ENCODE data around the gene LEMD3. TPM values are rescaled to one million over a fixed set of nuclear protein-coding genes. Genes with fewer than 3 reads are reported as not detected.
A peak's percentile ranks its signal among the peaks of the same experiment; 100 is the strongest.

Gene LEMD3
- total RNA-seq, result 30.8 TPM

DNA sequence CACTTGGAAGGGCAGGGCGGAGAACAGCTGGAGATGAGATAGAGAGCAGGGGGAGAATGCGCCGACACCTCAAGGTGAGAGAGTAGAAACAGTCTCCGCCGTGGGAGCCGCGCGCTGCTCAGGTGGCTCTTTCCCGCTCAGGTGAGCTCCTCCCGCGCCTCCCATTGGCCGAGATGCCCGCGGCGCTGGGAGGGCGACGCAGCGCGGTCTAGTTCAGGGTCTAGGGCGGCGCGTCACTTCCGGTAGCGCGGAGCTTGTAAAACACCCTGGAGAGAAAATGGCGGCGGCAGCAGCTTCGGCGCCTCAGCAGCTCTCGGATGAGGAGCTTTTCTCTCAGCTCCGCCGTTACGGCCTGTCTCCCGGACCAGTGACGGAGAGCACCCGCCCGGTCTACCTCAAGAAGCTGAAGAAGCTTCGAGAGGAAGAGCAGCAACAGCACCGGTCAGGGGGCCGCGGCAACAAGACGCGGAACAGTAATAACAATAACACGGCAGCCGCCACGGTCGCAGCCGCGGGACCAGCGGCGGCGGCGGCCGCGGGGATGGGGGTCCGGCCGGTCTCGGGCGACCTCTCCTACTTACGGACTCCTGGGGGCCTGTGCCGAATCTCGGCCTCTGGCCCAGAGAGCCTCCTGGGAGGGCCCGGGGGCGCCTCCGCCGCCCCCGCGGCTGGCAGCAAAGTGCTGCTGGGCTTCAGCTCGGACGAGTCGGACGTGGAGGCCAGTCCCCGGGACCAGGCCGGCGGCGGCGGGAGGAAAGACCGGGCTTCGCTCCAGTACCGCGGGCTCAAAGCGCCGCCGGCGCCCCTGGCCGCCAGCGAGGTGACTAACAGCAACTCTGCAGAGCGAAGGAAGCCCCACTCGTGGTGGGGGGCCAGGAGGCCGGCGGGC lies at the start of gene LEMD3:
Gene LEMD3 (plus strand): TSS at position 264 of the 889 bp plus-strand sequence. CDS start 14 bp downstream, at position 278.
- peak within 1 kb of the TSS; percentile 96 to 99 (median 96) for H3K4me3 ChIP-seq (ENCODE audit: low read length in 3 of 3)
- no peaks in the 10 kb centered on the region for H3K36me3 ChIP-seq (ENCODE audit: control insufficient read depth in 3 of 3, insufficient read depth in 3 of 3, low read length in 3 of 3)
- H3K4me1 ChIP-seq (ENCODE audit: control insufficient read depth in 3 of 3, insufficient read depth in 3 of 3, low read length in 3 of 3), result peaks cover 23 to 38% (median 31%) of the 10 kb centered on the region in 3 donors
- H3K9ac ChIP-seq (ENCODE audit: low read depth in 1 of 3, low read length in 3 of 3), result peak within 1 kb of the TSS; percentile 88 to 98 (median 94)
- peaks cover 0 to 6% (median 4%) of the 10 kb centered on the region in 3 donors for H3K27me3 ChIP-seq (ENCODE audit: control insufficient read depth in 3 of 3, insufficient read depth in 3 of 3, low read length in 3 of 3)
- H3K27ac ChIP-seq (ENCODE audit: low read depth, low read length), result peak within 1 kb of the TSS; percentile 96
- H3K9me3 ChIP-seq (ENCODE audit: control insufficient read depth in 3 of 3, low read length in 3 of 3), result no peaks in the 10 kb centered on the region

DNA sequence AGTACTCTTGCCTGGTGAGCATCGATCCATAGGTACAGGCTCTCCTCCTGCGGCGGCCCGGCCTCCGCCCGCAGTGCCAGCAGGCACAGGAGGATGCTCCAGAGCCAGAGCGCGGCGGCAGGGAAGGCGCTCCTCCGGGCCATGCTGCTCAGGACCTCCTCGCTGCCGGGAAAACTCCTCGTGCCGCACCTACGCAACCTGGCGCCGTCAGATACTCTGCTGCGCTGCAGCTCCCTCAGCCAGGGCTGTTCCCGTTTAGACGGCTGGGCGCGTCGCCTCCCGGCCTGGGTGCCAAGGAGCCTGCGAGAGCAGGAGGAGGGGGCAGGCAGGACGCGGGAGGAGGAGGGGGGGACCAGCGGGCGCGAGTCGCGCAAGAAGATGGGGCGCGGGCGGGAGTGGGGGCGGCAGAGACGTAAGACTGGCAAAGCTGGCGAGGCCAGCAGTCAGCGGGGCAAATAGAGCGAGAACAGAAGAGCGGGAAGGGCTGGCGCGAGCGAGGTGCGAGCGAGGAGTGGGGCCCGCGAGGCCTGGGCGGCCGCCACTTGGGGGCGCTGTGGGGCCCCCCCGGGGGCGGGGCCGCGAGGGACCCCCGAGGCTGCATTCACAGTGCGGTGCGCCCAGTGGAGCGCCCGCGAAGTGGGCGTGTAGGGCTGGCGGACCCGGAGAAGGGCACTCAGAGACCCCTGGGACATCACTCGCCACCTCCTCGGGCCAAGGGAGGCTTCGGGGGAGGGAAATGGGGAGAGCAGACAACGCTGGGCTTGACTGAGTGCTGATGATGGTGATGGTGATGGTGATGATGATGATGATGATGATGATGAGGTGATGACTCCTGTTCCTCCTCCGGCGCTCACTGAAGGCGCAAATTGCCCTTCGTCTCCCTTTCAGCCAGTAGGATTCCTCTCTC lies 48.1 kb upstream of the LEMD3 start, which contains the start of gene WIF1:
Gene WIF1 (minus strand): TSS at position 257 of the 907 bp plus-strand sequence. CDS start 114 bp downstream, at position 143.
- Histone ChIP-seq H3K27ac (ENCODE audit: low read depth, low read length) (no peak within 1 kb of the TSS), H3K4me3 (ENCODE audit: low read length in 3 of 3) (no peak within 1 kb of the TSS), H3K36me3 (ENCODE audit: control insufficient read depth in 3 of 3, insufficient read depth in 3 of 3, low read length in 3 of 3) (no peaks in the 10 kb centered on the region), H3K4me1 (ENCODE audit: control insufficient read depth in 3 of 3, insufficient read depth in 3 of 3, low read length in 3 of 3) (peaks cover 0 to 7% (median 6%) of the 10 kb centered on the region in 3 donors), H3K9me3 (ENCODE audit: control insufficient read depth in 3 of 3, low read length in 3 of 3) (no peaks in the 10 kb centered on the region), H3K27me3 (ENCODE audit: control insufficient read depth in 3 of 3, insufficient read depth in 3 of 3, low read length in 3 of 3) (peaks cover 39 to 55% (median 52%) of the 10 kb centered on the region in 3 donors), H3K9ac (ENCODE audit: low read depth in 1 of 3, low read length in 3 of 3) (no peak within 1 kb of the TSS)

DNA sequence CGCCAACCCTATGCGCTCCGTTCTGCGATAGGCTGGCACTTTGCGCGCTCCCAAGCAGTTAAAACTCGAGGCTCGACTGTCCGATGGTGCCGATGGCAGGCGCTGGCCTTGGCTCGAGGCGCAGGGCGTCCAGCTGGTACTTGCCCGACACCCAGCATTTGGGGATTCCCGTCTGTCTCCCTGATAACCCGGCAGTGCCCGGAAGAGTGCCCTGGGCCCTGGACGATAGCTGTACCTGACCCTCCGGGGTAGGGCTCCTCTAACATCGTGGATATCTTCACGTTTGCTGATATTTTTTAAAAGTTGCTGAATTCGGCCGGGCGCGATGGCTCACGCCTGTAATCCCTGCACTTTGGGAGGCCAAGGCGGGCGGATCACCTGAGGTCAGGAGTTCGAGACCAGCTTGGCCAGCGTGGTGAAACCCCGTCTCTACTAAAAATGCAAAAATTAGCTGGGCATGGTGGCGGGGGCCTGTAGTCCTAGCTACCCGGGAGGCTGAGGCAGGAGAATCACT lies 47.4 kb upstream of the LEMD3 start:
- Histone ChIP-seq H3K27me3 (ENCODE audit: control insufficient read depth in 3 of 3, insufficient read depth in 3 of 3, low read length in 3 of 3) (peaks cover 39 to 55% (median 52%) of the 10 kb centered on the region in 3 donors), H3K36me3 (ENCODE audit: control insufficient read depth in 3 of 3, insufficient read depth in 3 of 3, low read length in 3 of 3) (no peaks in the 10 kb centered on the region), H3K27ac (ENCODE audit: low read depth, low read length) (no peak overlapping the region), H3K9me3 (ENCODE audit: control insufficient read depth in 3 of 3, low read length in 3 of 3) (no peaks in the 10 kb centered on the region), H3K4me1 (ENCODE audit: control insufficient read depth in 3 of 3, insufficient read depth in 3 of 3, low read length in 3 of 3) (peaks cover 0 to 7% (median 6%) of the 10 kb centered on the region in 3 donors), H3K4me3 (ENCODE audit: low read length in 3 of 3) (no peak overlapping the region), H3K9ac (ENCODE audit: low read depth in 1 of 3, low read length in 3 of 3) (no peak overlapping the region)

DNA sequence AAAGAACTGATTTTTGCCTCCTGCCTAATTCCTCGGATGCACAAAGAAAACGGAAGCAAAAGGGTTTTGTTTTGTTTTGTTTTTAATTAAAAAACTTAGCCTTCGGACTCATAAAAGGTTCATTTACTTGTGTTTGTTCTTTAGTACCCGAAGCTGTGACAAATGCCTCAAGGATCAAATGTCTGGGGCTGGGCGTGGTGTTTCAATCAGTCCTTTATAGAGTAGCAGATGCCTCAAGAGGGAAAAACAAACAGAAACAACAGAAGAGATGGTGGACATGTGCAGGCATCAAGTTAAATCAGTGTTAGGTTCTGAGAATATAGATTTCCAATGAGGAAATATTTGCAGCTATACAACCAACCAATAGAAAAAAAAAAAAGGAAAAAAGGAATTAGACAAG lies 46.7 kb upstream of the LEMD3 start:
- Histone ChIP-seq H3K27ac (ENCODE audit: low read depth, low read length) (no peak overlapping the region), H3K4me3 (ENCODE audit: low read length in 3 of 3) (no peak overlapping the region), H3K9me3 (ENCODE audit: control insufficient read depth in 3 of 3, low read length in 3 of 3) (no peaks in the 10 kb centered on the region), H3K4me1 (ENCODE audit: control insufficient read depth in 3 of 3, insufficient read depth in 3 of 3, low read length in 3 of 3) (peaks cover 0 to 7% (median 6%) of the 10 kb centered on the region in 3 donors), H3K27me3 (ENCODE audit: control insufficient read depth in 3 of 3, insufficient read depth in 3 of 3, low read length in 3 of 3) (peaks cover 39 to 53% (median 48%) of the 10 kb centered on the region in 3 donors), H3K36me3 (ENCODE audit: control insufficient read depth in 3 of 3, insufficient read depth in 3 of 3, low read length in 3 of 3) (no peaks in the 10 kb centered on the region), H3K9ac (ENCODE audit: low read depth in 1 of 3, low read length in 3 of 3) (no peak overlapping the region)

DNA sequence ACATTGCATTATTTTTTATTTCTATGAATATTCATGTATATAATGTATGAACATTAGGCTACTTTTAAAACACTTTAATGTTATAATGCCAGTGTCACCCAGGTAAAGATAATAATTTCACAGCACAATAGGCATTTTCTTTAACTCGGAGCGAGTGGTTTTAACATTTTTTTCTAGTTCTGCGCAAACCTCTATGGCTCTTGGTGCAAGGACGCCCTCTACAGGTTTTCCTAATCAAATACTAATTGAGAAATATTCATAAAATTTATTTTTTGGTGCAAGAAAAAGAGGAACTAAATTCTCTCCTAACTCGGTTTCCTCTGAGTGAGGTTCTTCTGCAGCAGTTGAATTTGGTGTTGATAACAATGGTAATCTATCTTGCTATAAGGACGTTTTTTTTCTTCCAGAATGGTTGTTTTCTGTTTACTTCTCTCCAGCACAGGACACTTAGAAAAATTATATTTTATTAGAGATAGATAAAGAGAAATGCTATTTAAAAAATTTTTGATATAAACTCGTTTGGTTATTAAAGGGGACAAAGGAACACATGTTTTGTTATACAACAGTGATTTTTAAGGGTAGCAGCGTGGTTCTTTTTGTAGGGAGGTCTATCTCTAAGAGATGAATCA lies 45.8 kb upstream of the LEMD3 start:
- Histone ChIP-seq H3K27ac (ENCODE audit: low read depth, low read length) (no peak overlapping the region), H3K4me3 (ENCODE audit: low read length in 3 of 3) (no peak overlapping the region), H3K36me3 (ENCODE audit: control insufficient read depth in 3 of 3, insufficient read depth in 3 of 3, low read length in 3 of 3) (no peaks in the 10 kb centered on the region), H3K9ac (ENCODE audit: low read depth in 1 of 3, low read length in 3 of 3) (no peak overlapping the region), H3K4me1 (ENCODE audit: control insufficient read depth in 3 of 3, insufficient read depth in 3 of 3, low read length in 3 of 3) (peaks cover 0 to 7% (median 6%) of the 10 kb centered on the region in 3 donors), H3K9me3 (ENCODE audit: control insufficient read depth in 3 of 3, low read length in 3 of 3) (no peaks in the 10 kb centered on the region), H3K27me3 (ENCODE audit: control insufficient read depth in 3 of 3, insufficient read depth in 3 of 3, low read length in 3 of 3) (peaks cover 37 to 51% (median 44%) of the 10 kb centered on the region in 3 donors)

DNA sequence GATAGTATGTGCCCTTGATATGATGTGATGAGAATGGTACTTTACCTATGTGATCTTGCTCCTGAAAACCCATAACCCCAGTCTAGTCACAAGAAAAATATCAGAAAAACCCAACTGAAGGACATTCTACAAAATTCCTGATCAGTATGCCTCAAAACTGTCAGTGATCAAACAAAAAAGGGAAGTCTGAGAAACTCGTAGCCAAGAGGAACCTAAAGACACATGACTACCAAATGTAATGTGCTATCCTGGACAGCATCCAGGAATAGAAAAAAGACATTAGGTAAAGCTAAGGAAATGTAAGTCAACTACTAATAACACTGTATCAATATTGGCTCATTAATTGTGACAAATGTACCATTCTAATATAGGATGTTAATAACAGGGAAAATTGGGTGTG lies 44.1 kb upstream of the LEMD3 start:
- Histone ChIP-seq H3K4me1 (ENCODE audit: control insufficient read depth in 3 of 3, insufficient read depth in 3 of 3, low read length in 3 of 3) (peaks cover 0 to 7% (median 6%) of the 10 kb centered on the region in 3 donors), H3K4me3 (ENCODE audit: low read length in 3 of 3) (no peak overlapping the region), H3K36me3 (ENCODE audit: control insufficient read depth in 3 of 3, insufficient read depth in 3 of 3, low read length in 3 of 3) (no peaks in the 10 kb centered on the region), H3K27ac (ENCODE audit: low read depth, low read length) (no peak overlapping the region), H3K9me3 (ENCODE audit: control insufficient read depth in 3 of 3, low read length in 3 of 3) (no peaks in the 10 kb centered on the region), H3K27me3 (ENCODE audit: control insufficient read depth in 3 of 3, insufficient read depth in 3 of 3, low read length in 3 of 3) (peaks cover 26 to 42% (median 29%) of the 10 kb centered on the region in 3 donors), H3K9ac (ENCODE audit: low read depth in 1 of 3, low read length in 3 of 3) (no peak overlapping the region)

DNA sequence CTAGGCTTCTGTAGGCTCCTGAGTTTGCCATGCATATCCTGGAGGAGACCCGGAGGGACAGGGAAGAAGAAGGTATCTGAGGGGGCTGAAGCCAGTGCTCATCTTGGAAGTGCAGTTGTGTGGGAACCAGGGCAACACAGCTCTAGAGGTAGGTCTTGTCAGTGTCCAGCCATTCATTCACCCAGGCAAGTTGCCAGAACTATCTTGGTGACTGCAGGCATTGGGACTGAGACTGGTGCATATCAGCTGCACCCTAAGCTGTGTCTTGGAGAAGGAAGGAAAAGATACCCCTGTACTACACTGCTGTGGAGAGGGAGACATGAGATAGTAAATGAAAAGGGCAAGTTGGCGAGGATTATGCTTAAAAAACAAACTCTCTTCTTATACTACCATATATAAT lies 43.4 kb upstream of the LEMD3 start:
- Histone ChIP-seq H3K4me3 (ENCODE audit: low read length in 3 of 3) (no peak overlapping the region), H3K9me3 (ENCODE audit: control insufficient read depth in 3 of 3, low read length in 3 of 3) (no peaks in the 10 kb centered on the region), H3K9ac (ENCODE audit: low read depth in 1 of 3, low read length in 3 of 3) (no peak overlapping the region), H3K27me3 (ENCODE audit: control insufficient read depth in 3 of 3, insufficient read depth in 3 of 3, low read length in 3 of 3) (peaks cover 19 to 36% (median 22%) of the 10 kb centered on the region in 3 donors), H3K36me3 (ENCODE audit: control insufficient read depth in 3 of 3, insufficient read depth in 3 of 3, low read length in 3 of 3) (no peaks in the 10 kb centered on the region), H3K4me1 (ENCODE audit: control insufficient read depth in 3 of 3, insufficient read depth in 3 of 3, low read length in 3 of 3) (peaks cover 0 to 4% (median 4%) of the 10 kb centered on the region in 3 donors), H3K27ac (ENCODE audit: low read depth, low read length) (no peak overlapping the region)

DNA sequence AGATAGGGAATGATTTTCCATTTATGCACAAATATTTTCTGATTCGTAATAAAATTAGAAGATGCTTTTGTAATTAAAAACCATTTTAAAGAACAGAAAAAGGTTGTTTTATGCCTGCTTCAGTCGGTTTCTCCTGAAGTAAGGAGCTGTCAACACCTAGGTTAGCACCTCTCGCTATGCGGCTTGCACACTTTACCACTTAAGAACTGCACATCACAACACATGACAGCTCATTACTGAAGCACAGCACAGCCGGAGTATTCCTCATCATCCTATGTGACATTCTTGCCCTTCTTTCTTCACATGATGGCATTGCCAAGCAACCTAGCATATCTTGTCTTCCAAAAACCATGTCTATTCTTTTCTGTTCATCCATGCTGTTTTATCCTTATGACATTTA lies 42.9 kb upstream of the LEMD3 start:
- Histone ChIP-seq H3K4me3 (ENCODE audit: low read length in 3 of 3) (no peak overlapping the region), H3K9me3 (ENCODE audit: control insufficient read depth in 3 of 3, low read length in 3 of 3) (no peaks in the 10 kb centered on the region), H3K9ac (ENCODE audit: low read depth in 1 of 3, low read length in 3 of 3) (no peak overlapping the region), H3K27ac (ENCODE audit: low read depth, low read length) (no peak overlapping the region), H3K4me1 (ENCODE audit: control insufficient read depth in 3 of 3, insufficient read depth in 3 of 3, low read length in 3 of 3) (peaks cover 0 to 2% (median 2%) of the 10 kb centered on the region in 3 donors), H3K27me3 (ENCODE audit: control insufficient read depth in 3 of 3, insufficient read depth in 3 of 3, low read length in 3 of 3) (peaks cover 15 to 31% (median 17%) of the 10 kb centered on the region in 3 donors), H3K36me3 (ENCODE audit: control insufficient read depth in 3 of 3, insufficient read depth in 3 of 3, low read length in 3 of 3) (no peaks in the 10 kb centered on the region)

DNA sequence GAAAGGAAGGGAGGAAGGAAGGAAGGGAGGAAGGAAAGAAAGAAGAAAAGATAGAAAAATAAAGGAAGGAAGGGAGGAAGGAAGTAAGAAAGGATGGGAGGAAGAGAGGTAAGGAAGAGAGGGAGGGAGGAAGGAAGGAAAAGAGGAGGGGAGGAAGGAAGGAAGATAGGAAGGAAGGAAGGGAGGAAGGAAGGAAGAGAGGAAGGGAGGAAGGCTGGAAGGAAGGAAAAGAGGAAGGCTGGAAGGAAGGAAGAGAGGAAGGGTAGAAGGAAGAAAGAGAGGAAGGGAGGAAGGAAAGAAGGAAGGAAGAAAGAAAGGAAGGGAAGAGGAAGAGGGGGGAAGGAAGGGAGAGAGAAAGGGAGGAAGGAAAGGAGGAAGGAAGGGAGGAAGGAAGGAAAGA lies 35.5 kb upstream of the LEMD3 start:
- Histone ChIP-seq H3K27me3 (ENCODE audit: control insufficient read depth in 3 of 3, insufficient read depth in 3 of 3, low read length in 3 of 3) (no peaks in the 10 kb centered on the region), H3K36me3 (ENCODE audit: control insufficient read depth in 3 of 3, insufficient read depth in 3 of 3, low read length in 3 of 3) (no peaks in the 10 kb centered on the region), H3K4me3 (ENCODE audit: low read length in 3 of 3) (no peak overlapping the region), H3K4me1 (ENCODE audit: control insufficient read depth in 3 of 3, insufficient read depth in 3 of 3, low read length in 3 of 3) (no peaks in the 10 kb centered on the region), H3K9ac (ENCODE audit: low read depth in 1 of 3, low read length in 3 of 3) (no peak overlapping the region), H3K9me3 (ENCODE audit: control insufficient read depth in 3 of 3, low read length in 3 of 3) (no peaks in the 10 kb centered on the region), H3K27ac (ENCODE audit: low read depth, low read length) (no peak overlapping the region)
